ENCODE measurements around the gene INPP5D.
"Not testable (repeated sequence)": the region's sequence is repeated elsewhere in the genome, so short reads cannot be mapped to it uniquely, and the experiment has no call there.

The INPP5D gene

DNA sequence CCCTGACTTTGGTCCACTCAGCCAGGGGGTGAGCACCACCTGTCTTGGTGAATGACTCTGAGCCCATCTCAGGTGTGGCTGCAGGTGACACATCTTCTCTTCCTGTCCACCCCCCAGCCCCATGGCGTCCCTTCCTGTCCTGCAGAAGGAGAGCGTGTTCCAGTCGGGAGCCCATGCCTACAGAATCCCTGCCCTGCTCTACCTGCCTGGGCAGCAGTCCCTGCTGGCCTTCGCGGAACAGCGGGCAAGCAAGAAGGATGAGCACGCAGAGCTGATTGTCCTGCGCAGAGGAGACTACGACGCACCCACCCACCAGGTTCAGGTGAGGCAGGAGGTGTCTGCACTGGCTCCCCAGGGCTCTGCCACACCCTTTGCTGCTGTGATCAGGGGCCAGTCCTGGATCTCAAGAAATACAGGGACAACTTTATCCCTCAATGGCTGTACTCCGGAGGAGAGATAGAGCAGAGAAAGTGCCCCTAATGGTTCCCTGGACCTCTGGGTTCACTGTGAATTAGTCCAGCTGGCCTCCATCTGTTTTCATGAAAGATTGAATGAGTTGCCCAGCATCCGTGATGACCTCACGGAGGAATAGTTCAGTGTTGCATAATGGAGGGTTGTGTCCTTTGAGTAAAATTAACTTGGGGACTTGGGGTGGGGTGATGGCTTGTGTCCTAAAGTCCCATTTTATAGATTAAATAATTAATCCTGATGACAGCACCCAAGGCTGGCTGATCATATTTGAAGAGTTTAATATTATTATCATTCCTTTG is 27.4 kb upstream of the INPP5D start, which contains the start of gene NEU2:
NEU2 (plus strand) TSS at position 122 of the 770 bp plus-strand sequence; CDS start at position 122, 0 bp downstream.
- DNase-seq (ENCODE audit: low read depth), result peak; percentile 65

DNA sequence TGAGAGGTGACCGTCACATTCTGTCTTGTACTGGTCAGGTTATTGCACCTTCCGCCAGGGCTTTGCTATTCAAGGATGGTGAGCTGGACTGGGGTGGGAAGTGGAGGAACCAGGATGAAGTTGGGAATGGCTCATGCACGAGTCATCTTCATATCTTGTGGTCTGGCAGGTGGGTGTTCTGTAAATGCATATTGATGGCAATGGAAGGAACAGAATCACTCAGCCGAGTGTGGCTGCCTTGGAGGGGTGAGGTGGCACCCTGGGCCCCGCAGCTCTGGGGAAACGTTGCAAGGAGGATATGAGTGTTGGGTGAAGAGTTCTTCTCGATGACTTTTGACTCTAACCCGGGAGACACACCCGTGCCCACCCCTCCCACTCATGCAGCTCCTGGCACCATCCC is 26.5 kb upstream of the INPP5D start:
- DNase-seq (ENCODE audit: low read depth), result peak; percentile 92

- no peak for DNase-seq (ENCODE audit: low read depth)
Observed at GRCh38 chr2:233034091-233034882, 25.9 kb upstream of the INPP5D start.

GRCh38 chr2:233035426-233036161 is 24.5 kb upstream of the INPP5D start:
- no peak for DNase-seq (ENCODE audit: low read depth)

GRCh38 chr2:233036162-233036838 is 23.8 kb upstream of the INPP5D start:
- DNase-seq (ENCODE audit: low read depth), result no peak

- DNase-seq (ENCODE audit: low read depth), result peak; percentile 67
Observed at GRCh38 chr2:233037078-233037477, 23.1 kb upstream of the INPP5D start.

GRCh38 chr2:233039212-233039845 is 20.8 kb upstream of the INPP5D start:
- no peak for DNase-seq (ENCODE audit: low read depth)

- DNase-seq (ENCODE audit: low read depth), result no peak
Observed at GRCh38 chr2:233039846-233040530, 20.2 kb upstream of the INPP5D start.

- no peak for DNase-seq (ENCODE audit: low read depth)
Observed at GRCh38 chr2:233040571-233040970, 19.6 kb upstream of the INPP5D start.

- DNase-seq (ENCODE audit: low read depth), result no peak
Observed at GRCh38 chr2:233041722-233042323, 18.3 kb upstream of the INPP5D start.

DNA sequence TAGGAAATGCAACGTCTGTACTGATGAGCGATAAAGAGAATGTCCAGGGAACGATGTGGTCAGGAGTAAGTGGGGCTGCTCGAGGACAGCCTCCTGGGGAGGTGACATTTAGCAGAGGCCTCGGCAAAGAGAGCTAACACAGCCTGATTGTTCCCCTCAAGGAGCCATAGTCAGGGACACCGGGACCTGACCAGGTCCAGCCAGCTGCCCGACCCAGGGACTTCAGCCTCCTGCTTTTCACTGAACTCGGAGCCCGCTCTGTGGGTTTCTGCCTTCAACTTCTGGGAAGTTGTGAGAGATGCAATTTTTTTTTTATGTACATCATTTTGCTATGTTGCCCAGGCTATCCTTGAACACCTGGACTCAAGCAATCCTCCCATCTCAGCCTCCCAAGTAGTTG is 17.6 kb upstream of the INPP5D start:
- no peak for DNase-seq (ENCODE audit: low read depth)

DNA sequence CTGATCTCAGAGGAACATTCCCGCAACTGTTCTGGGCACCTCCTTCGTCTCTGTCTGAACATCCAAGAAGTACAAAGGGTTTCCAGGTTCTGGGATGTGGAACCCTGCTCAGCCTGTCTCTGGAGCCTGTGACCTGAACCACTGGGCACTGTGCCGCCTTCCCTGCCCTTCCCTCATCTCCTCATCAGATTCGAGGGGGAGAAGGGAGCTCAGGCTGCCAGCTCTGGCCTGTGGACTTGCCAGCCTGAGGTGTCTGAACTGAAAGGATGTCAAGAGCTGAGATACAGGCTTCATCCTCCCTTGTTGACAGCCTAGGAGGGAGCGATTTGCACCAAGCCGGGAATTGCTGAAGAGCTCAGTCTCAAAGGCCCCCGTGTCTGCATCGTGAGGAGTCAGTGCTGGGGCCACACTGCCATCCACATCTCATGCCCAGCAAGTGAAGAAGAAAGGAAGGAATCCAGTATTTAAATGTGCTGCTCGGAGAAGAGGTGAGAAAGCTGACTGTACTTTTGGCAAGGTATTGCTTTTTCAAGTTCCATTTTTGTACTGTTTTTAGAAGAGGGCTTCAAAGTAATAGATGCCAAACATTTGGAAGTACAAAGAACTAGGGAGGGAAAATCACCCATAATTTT is 15.1 kb upstream of the INPP5D start:
- no peak for DNase-seq (ENCODE audit: low read depth)

- DNase-seq (ENCODE audit: low read depth), result no peak
Observed at GRCh38 chr2:233047206-233047605, 12.9 kb upstream of the INPP5D start.

- no peak for DNase-seq (ENCODE audit: low read depth)
Observed at GRCh38 chr2:233047667-233048066, 12.5 kb upstream of the INPP5D start.

DNA sequence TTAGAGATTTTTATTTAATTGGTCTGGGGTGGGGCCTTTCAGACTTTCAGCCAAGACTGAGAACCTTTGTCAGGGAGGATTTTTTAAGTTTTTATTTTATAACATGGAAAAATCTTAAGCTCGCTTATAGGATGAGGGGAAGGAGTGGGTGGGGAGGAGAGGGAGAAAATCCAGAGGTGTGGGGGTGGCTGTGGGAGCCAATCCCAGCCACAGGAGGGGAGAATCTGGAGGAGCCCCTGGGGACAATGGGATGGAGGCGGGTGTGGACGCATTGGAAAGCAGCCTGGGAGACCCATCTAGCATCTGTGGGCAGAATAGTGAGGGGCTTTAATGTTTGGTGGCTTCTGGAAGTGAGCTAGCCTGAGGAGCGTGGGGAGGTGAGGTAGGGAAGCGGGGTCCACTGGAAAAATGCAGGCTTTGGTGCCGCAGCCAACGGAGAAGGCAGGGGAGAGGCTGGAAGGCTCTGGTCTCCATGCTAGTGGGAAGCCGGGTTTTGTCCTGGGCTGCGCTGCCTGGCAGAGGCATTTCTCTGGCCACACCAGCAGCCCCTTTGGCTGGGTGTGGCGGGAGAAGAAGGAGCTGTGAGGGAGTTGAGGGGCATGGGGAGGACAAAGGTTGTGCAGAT is 11.5 kb upstream of the INPP5D start:
- no peak for DNase-seq (ENCODE audit: low read depth)

- no peak for DNase-seq (ENCODE audit: low read depth)
Observed at GRCh38 chr2:233049194-233049761, 10.9 kb upstream of the INPP5D start.

DNA sequence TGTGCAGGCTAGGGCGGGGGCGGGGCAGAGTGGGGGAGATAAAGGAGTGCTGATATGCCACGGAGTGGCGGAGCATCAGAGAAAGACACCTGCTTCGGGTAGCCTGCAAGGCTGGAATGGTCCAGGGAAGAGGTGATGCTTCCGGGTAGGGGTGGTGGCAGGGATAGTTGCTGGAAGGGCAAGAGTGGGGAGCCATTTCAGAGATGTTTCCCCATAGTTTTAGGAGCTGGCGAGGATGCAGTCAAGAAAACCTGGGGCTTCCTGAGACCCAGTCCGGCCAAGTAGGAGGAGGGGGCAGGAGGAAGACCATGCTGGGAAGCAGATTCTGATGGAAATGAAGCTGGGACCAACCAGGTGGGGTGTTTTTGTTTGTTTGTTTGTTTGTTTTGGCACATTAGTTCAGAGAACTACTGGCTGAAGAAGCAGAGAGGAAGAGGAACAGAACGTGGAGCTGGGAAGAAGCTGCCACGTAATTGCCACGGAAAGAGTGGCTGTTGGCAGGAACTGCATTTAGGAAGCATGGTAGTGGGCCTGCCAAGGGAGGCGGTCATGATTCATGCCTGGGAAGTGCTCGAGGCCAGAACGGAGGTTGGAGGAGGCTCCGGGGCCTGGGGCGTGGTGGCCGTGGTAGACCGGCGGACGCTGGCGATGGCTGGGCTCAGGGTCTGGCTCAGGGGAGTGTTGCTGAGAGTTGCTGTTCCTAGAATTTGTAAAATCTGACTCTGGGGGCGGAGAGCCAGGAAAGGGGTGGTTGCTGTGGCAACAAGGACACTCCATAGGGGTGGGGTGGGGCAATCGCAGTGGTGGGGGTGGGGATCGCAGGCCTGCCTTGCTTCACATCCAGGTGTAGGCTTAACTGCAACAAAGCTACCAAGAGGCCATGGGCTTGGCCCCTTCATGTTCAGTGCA is 8.6 kb upstream of the INPP5D start:
- DNase-seq (ENCODE audit: low read depth), result peak; percentile 70

DNA sequence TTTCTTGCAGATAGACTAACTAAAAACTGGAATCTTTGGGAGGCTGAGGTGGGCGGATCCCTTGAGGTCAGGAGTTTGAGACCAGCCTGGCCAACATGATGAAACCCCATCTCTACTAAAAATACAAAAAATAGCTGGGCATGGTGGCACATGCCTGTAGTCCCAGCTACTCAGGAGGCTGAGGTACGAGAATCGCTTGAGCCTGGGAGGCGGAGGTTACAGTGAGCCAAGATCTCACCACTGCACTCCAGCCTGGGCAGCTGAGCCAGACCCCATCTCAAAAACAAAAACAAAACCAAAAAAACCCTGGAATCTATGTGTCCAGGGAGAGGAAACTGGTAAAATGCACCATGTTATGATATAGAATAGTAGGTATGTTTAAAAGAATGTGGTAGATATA is 7.6 kb upstream of the INPP5D start:
- DNase-seq (ENCODE audit: low read depth), result not testable (repeated sequence)

Measured in ELR (cell line).